SU-DHL-6 (cell line): ENCODE measurements around the gene SLC16A11.

Source experiments
- CTCF ChIP-seq: fragments of 200-600 bp; sonication (generic); IDR thresholded peaks from one replicate; pipeline ENCODE4 v1.5.1; 2017; ENCODE audit warnings: antibody characterized with exemption, mild to moderate bottlenecking, low read length, moderate library complexity; ENCODE audit not compliant: insufficient read depth, poor library complexity, severe bottlenecking
- EZH2phosphoT487 ChIP-seq: fragments of 200-600 bp; sonication (generic), shearing (Covaris generic); conservative IDR thresholded peaks from 2 replicates; pipeline ENCODE4 v1.6.1; 2018; ENCODE audit warnings: mild to moderate bottlenecking, antibody characterized with exemption, low read length, moderate library complexity, mixed read lengths

- no peak for TF ChIP-seq CTCF
- TF ChIP-seq EZH2phosphoT487: no peak
Measured at GRCh38 chr17:7027335-7027734, 16.6 kb downstream of the SLC16A11 start.
